Femur (tissue), 1 donor: ENCODE data around the gene LRRC7.

Experiments used
- DNase-seq: peaks from one replicate; pipeline ENCODE4 v3.0.0-alpha.2; 2017

Gene LRRC7

DNA sequence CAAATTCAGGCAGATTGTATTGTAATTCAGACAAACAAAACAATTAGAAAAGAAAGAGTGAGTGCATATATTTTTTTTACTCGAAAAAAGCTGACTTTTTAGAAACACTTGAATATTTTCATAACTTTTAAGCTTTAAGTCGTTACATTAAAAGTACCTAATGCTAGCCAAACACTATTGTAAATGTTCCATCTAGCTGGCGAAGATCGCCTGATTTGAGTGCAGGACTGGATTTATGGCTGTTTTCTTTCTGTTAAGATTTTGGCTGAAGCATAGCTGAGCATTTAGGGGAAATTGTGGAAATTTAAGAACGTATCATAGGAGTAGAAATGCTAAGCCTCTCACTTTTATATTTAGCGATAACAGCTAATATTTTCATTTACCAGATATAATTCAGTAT is 24.6 kb downstream of the LRRC7 start:
- DNase-seq: no peak

DNA sequence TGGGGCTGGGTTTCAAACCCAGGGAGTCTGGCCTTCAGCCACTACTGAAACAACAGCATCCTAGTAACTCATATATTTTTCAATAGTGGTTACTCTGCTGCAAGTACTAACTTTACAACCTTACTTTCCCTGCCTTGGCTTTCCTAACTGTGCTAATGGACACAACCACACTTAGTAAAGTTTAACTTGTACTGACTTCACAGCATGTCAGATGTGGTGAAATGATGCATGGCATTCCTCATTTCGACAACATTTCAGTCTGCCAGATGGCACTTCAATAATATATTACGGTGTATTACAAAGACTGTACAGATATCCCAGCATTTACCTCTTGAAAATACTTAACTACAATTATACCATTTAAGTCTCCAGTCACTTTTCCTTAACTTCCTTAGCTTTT is 27.8 kb downstream of the LRRC7 start:
- no peak for DNase-seq

DNA sequence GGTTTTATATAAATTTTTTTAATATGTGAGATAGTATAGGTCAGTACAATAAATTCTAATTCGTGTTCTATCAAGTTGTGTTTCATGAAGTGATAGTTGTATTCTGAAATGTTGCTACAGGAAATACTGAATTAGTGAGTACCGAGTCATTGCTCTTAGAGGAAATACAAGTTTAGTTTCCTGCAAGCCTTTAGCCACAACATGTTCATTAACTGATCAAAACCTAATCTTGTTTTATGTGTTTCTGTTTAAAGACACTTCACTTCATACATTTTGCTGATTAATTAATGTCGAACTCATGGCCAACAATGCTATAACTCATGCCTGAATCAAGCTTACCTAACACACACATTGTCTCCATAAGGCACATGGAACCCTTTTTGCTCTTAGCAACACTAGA is 43.6 kb downstream of the LRRC7 start:
- DNase-seq: no peak

DNA sequence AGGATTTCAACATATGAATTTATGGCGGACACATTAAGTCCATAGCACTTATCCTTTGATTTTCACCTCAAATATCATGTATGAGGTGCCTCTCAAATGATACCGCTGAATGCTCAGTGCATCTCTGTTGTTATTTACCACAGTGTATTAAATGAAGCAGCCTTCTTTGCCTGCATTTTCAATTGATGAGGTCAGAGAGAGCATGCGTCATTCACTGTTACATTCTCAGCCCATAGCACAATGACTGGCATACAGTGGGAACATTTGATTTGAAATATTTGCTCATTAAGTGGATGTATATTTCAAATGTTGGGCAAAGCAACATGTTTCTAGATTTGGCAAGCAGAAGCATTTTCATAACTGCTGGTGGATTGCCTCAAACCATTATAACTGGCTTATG is 45.7 kb downstream of the LRRC7 start:
- DNase-seq: no peak

DNA sequence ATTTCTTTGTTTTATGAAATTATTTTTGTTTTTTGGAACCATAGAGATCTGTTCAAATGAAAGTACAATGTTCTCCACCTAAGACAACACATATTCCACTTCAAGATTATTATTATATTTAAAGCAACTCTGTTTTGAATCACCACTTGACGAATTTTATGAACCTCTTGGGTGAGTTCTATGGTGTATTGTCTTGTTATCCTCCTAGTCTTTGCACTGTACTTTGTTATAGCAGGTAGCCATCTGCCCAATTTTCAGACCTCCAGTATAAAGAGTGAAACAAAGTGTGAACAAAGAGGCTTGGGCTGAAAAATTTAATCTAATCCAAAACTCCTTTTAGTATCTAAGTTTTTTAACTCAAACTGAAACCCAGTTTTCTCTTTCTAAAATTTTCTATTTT is 71.0 kb downstream of the LRRC7 start:
- DNase-seq: no peak

DNA sequence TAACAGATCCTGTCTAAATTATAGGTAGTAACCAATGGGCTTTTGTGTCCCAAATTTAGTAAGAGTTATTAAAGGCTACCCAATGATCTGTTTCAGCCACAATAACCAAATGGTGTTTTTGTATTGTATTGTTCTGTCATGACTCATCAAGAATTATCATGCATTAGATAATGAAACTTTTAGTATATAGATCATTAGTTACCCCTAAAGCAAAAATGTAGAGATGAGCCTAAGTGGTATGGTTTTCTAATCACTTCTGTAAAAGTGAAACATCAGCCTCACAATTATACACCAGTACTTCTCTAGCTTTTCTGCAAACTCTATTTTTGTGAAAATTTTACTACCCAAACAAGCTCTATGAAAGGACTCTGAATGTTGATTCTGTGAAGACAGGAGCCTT is 71.4 kb downstream of the LRRC7 start:
- no peak for DNase-seq

DNA sequence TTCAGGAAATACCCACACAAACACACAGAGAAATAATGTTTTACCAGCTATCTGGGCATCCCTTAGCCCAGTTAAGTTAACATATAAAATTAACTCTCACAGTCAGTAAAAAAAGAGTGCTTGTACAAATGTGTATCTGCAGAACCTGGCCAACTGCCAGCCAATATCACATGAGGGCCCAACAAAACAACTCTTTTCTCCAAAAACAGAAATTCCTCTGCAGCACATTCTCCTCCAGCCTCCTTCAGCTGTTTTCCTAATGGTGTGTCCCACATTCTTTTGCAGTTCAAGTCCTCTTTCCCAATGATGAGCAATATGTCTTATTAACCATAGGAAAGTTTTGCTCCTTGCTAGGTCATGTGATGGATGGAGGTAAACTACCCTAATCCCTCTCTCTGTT is 75.5 kb downstream of the LRRC7 start:
- no peak for DNase-seq

DNA sequence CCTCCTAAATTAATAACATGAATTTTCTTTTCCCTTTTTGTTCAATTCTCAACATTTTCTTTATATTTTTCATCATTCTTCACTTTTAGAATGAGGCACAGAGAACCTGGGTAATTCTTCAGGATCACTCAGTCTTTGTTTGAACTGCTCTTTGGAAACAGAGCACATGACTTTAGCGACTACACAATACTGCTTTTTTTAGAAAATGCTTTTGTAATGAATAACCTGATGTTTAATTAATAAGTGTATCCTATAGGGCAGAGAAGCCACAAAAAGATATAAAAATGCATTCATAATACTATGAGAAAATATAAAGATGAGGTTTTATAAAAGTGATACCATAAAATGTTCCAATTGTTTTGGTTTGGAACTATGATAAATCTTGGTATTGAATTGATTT is 77.8 kb downstream of the LRRC7 start:
- no peak for DNase-seq

DNA sequence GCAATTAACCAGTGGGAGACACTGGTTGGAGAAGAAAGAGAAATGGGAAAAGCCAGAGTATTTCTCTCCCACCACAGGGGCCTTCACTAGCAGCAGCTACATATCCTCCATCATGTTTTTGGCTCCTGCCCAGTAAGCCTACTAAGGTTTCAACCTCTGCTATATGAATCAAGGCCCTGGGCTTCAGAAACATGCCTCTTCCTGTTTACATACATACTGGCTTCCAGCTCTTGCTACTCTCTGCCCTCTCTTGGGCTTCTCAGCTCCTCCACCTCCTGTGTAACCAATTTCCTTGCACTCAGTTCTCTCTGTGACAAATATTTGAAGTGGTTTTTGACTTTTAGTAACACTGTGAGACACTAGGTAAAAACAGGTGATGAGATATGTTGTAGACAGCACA is 80.8 kb downstream of the LRRC7 start:
- DNase-seq: no peak

DNA sequence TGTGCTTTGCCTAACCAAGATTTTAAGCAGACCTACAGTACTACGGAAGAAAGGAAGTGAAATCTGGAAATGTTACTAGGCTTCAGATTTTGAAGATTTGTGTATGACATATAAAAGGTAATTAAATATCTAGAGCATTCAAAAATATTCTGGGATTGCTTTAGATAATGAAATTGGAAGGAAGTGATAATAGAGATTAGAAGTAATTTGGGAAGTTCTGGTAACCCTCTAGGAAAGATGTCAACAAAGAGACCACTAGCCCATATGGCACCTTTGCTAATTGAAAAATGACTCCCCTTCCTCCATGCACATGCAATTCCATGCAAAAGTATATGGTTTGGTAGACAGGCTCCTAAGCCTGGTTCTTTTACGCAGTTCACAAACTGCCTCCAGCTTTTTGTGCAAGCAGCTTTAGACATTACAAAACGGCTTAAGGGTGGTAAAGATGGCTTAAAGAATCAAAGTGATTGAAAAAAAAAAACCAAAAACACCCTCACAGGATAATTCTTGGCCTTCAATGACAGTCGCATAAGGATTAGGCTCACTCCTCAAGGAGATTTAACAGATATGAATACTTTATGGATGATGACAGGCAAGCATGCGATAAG is 81.8 kb downstream of the LRRC7 start:
- no peak for DNase-seq

DNA sequence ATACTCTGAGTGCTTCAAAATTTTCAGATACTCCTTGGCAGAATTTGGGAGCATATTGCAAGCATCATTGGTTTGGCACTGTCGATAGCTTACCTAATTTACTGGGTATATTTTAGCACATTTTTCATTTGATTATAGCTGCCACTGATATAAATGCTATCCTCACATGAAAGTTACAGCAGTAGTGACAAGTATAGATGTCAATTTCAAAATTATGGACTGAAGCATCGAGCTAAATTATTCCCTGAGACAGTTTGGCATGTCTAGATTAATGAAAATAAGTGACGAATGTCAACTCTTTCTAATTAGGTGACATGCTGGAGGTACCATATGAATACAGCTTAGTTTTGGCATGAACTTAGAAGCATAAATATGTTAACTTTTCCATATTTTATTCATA is 83.1 kb downstream of the LRRC7 start:
- DNase-seq: no peak

DNA sequence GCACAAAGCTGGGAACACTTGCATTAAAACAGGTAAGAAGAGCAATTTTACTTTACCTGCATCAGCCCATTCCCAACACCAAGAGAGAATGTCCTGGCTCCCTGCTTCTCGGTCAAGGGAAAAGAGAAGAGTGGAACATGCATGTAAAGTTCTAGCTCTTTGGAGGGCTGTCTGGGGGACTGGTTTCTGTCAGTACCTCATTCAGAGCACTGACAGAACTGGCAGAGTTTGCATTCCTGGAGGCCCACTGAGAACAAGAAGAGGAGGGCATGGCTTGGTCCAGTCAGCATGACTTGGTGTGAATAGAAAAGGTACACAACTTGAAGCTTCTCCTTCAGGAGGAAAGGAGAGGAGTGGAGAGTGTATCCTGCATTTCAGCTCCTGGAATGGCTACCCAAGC is 83.9 kb downstream of the LRRC7 start:
- DNase-seq: no peak

DNA sequence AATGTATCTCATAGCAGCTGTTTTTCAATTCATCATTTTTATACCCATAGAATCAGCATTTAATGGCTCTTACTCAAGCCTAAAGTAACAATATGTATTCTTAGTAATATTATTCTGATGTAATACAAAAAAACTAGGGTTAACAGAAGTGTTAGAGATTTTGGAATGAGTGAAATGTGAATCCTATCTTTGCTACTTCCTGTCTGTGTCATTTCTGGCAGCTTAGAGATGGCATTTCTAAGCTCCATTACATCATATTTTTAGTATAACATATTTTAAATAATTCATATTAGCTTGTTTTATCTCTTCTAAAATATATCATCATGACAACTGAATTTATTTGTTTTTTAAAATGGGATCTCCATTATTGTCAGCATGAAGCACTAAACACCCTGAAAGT is 90.2 kb downstream of the LRRC7 start:
- DNase-seq: no peak

DNA sequence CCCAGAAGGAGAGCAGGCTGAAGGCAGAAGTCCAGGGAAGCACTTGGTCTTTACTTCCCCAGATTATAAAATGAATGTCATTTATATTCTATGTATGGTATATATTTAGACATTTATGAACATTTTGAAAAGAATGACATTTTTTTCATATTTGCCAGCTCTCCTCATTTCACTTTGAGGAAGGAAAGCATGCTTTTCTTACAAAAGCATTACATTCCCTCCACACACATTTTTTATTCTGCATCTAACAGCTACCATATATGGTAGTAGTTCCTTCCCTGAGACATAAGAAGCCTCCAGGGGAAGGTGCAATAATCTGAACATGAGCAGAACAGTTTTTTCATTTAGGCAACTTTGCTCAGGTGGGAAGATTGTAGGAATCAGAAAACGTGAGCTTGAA is 94.0 kb downstream of the LRRC7 start:
- no peak for DNase-seq

DNA sequence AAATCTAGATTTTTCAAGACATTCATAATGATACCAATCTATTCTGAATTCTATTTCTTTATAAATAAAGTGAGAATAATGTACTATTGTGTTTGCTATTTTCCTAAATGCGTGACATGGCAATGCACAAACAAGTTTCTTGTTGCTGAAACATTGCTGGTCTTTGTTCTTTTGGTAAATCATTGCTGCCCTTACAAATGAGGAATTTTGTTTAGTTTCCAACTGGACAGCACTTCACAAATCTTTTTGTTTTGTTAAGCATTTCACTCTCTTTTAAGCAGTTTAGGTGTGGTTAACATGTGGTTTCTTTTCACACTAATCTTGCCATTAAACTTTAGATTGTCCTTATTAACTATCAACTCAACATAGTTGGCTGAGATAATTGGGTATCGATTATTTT is 94.6 kb downstream of the LRRC7 start:
- DNase-seq: no peak

DNA sequence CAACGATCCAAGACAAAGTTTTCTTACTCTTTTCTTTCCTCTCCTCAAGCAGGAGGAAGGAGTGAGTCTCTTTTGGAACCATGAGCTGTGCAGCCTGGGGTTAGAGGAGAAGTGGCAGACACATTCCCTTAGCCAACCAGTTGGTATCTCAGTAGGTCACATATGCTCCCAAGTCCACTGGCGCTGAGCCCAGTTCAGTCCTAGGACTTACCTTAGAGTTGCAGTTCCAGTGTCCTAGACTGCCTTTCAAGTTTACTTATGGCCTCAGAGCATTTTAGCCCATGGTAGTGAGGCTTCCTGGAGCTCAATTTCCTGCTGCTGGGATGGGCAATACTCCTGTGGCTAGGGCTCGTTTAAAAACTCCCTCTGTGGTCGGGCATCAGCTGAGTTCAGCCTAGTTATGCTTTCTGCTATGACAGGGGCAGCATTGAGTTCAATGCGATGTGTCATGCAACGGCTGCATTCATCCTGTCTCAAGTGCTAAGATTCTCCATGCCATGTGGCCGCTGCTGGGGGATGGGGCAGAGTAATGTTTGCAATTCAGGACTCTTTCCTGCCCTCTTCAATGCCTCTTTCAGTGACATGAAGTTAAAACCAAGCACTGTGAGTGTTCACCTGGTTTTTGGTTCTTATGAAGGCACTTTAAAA is 103.8 kb downstream of the LRRC7 start:
- peak; percentile 21 for DNase-seq

DNA sequence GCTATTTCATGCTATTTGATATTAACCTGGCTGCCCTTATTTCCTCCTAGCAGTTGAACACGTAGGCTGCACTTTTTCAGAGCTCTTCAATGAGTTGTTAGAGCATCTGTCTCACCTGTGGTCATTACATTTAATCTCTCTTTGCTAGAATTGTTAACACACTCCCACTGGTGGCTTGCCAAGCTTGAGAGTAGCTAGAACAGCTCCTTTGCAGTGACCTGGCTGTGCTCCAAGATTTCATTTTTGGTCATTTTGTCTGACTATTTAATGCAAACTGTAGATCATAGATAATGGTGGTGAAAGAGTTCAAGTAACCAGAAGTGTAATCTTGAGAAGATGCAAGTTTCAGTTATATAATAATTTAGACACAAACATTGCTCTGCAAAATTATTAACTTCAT is 105.6 kb downstream of the LRRC7 start:
- DNase-seq: no peak

DNA sequence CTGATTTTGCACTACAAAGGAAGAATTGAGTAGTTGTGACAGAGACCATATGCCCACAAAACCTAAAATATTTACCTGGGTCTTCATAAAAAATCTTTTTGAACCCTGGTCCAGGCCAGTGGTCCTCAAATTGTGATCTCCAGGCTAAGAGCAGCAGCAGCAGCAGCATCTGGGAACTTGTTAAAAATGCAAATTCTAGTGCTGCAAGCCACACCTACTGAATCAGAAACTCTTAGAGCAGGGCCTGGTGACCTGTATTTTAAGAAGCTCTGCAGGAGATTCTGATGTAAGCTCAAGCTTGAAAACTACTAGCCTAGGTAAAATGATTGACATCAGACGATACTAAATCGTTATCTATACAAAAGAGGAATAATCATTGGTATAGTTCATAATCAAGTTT is 112.2 kb downstream of the LRRC7 start:
- DNase-seq: no peak

DNA sequence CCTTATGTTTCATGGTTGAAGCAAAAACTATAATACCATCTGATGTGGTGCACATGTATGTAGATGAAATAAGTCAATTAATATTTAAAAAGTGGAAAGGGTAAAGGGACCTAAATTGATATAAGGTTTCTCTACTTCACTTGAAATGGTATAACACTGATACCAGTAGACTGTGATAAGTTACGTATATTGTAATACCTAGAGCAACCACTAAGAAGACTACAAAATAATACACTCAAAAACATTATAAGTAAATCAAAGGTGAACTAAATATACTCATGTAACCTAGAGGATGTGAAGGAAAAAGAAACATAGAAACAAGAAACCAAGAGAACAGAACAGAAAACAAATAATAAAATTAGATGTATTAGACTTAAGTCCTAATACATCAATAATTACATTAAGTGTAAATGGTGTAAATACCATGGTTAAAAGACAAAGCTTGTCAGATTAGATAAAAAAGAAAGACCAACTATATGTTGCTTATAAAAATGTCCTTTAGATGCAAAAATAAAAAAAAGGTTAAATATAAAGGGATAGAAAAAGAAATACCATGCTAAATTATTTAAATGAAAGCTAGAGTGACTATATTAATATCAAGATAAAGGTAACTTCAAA is 118.8 kb downstream of the LRRC7 start:
- no peak for DNase-seq

DNA sequence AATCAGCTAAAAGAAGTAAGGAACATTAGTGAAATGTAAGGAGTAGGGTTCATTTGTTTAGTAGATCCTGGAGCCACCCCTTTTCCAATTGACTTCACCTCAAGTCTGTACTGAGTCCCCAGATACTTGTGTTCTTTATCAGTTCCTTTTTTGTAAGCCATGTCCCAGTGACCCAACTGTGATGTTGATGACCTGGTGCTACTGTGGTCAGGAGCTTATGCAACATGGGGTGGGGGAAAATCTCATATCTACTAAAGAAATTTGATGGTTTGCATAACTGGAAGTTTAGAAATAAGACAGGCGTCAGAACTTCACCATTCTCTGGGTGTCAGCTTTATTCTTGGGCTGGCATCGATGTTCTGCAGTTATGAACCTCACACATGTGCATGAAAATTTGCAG is 120.5 kb downstream of the LRRC7 start:
- DNase-seq: no peak

DNA sequence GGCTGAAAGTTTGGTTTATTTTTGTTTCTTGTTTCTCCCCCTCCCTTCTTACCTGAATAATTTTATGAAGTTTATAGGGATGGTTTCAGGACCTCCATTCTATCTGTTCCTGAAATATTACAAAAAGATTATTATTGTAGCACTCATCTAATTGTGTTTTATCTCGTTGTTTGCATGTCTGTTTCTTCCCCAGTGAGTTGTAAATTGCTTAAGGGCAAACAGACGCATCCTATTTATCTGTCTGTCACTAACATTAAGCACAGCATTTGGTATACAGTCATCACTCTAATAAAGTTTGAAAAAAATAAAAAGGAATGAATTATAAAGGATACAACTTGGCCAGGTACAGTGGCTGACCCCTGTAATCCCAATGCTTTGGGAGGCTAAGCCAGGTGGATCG is 123.5 kb downstream of the LRRC7 start:
- DNase-seq: no peak

DNA sequence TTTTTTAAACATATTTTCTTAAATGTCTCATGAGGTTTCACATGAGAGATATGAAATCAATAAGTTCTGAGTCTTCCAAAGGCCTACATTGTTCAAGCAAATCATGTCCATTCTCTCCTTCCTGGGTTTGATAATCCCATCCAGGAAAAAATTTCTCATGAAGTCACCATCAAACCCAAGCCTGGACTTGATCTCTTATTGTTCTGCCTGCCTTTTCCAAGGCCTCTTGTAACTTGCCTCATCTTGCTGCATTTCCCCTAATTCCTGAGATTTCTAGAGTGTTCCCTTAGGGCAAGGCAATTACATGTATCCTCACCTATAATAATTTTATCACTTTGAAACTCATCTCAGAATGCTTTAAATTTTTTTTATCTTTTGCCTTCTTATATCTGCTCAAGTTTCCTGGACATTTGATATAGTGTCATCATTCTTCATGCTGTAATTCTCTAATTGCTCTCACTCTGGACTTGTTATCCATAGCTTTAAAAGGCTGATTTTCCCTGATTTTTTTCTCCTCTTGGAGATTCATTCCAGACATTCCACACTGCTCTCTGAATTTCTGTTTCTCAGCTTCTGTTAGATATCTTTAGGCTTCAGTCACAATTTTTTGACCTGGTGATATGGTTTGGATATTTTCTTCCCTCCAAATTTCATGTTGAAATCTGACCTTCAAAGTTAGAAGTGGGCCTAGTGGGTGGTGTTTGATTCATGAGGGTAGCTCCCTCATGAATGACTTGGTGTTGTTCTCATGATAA is 126.4 kb downstream of the LRRC7 start:
- DNase-seq: no peak

DNA sequence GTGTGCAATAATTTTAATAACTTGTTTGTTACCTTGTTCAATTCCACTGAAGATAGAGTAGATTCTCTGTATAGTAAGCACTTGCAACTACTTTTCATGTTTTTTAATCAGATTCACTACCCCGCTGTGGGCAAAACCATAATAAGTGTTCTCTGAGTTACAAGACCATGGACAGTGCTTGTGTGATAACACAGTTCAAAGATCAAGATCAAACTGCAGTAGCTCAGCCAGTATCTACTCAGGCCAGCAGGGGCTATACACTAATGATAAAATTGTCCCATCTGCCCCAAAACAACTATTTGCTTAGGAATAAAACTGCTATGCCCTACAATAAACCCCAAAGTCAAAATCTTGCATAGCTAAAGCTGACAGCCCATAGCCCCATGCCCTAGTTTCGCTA is 129.6 kb downstream of the LRRC7 start:
- DNase-seq: no peak

DNA sequence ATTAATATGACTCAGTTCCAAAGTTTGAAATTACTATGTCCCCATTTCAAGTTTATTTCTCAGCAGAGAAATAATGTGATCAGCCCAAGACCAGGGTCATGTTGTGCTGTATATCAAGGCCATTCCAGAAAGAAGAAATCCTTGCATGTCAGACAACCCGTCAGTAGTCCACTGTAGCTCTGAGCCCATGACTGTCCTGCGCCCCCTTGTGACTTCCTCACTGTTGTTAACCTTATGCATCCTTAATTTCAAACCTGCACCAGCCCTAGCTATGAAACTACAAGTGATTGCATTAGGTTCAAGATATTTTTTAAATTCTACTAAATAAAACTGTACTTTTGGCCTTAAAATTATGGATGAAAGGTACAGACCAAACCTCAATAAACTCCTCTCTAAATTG is 133.0 kb downstream of the LRRC7 start:
- no peak for DNase-seq
